Parathyroid adenoma (tissue), 2 donors: ENCODE data around the gene DLG1.

Source experiments
- H2AFZ ChIP-seq: fragments of 300-600 bp; sonication (generic); one replicate; pipeline ENCODE4 v1.7.0; 2017; ENCODE audit warnings: antibody characterized with exemption, mild to moderate bottlenecking
- H3K27ac ChIP-seq: fragments of 300-600 bp; sonication (generic); one replicate; pipeline ENCODE4 v1.7.0; 2017
- H3K27me3 ChIP-seq: fragments of 300-600 bp; sonication (generic); one replicate; pipeline ENCODE4 v1.7.0; 2017; ENCODE audit warnings: low read length; ENCODE audit not compliant: control insufficient read depth, insufficient read depth
- H3K36me3 ChIP-seq: fragments of 300-600 bp; sonication (generic); one replicate; pipeline ENCODE4 v1.7.0; 2017; ENCODE audit warnings: low read length; ENCODE audit not compliant: control insufficient read depth, insufficient read depth
- H3K4me1 ChIP-seq: fragments of 300-600 bp; sonication (generic); one replicate; pipeline ENCODE4 v1.7.0; 2017; ENCODE audit warnings: control low read depth
- H3K4me2 ChIP-seq: fragments of 300-600 bp; sonication (generic); one replicate; pipeline ENCODE4 v1.7.0; 2017; ENCODE audit warnings: low read length
- H3K4me3 ChIP-seq: fragments of 300-600 bp; sonication (generic); one replicate; pipeline ENCODE4 v1.7.0; 2017; ENCODE audit warnings: low read depth, low read length
- H3K79me2 ChIP-seq: fragments of 300-600 bp; sonication (generic); one replicate; pipeline ENCODE4 v1.7.0; 2017; ENCODE audit warnings: control low read depth
- H3K9ac ChIP-seq: fragments of 300-600 bp; sonication (generic); one replicate; pipeline ENCODE4 v1.7.0; 2017; ENCODE audit warnings: mild to moderate bottlenecking
- H3K9me3 ChIP-seq: fragments of 300-600 bp; sonication (generic); one replicate; pipeline ENCODE4 v1.7.0; 2017; ENCODE audit warnings: low read length; ENCODE audit not compliant: control insufficient read depth
- CTCF ChIP-seq: fragments of 300-600 bp; sonication (generic); IDR thresholded peaks from one replicate; pipeline ENCODE4 v1.7.0; 2017; ENCODE audit warnings: antibody characterized with exemption, mild to moderate bottlenecking
- donor health status: primary hyperparathyroidism.

Gene DLG1

GRCh38 chr3:197325773-197326172 lies 27.4 kb upstream of the DLG1 start:
- Histone ChIP-seq H3K36me3 (no peaks in the 10 kb centered on the region), H2AFZ (peak overlapping the region; percentile 22), H3K27ac (no peak overlapping the region), H3K4me1 (no peaks in the 10 kb centered on the region), H3K4me2 (no peak overlapping the region), H3K9me3 (no peaks in the 10 kb centered on the region), H3K9ac (no peak overlapping the region), H3K79me2 (no peaks in the 10 kb centered on the region), H3K27me3 (no peaks in the 10 kb centered on the region), H3K4me3 (no peak overlapping the region)
- no peak for TF ChIP-seq CTCF

GRCh38 chr3:197322149-197322548 lies 23.7 kb upstream of the DLG1 start:
- no peaks in the 10 kb centered on the region for H3K27me3 ChIP-seq
- H2AFZ ChIP-seq = no peak overlapping the region
- no peak for TF ChIP-seq CTCF
- H3K27ac ChIP-seq = no peak overlapping the region
- H3K4me1 ChIP-seq = no peaks in the 10 kb centered on the region
- H3K4me3 ChIP-seq = no peak overlapping the region
- no peaks in the 10 kb centered on the region for H3K79me2 ChIP-seq
- no peaks in the 10 kb centered on the region for H3K36me3 ChIP-seq
- no peak overlapping the region for H3K4me2 ChIP-seq
- no peaks in the 10 kb centered on the region for H3K9me3 ChIP-seq
- H3K9ac ChIP-seq = no peak overlapping the region

- TF ChIP-seq CTCF = no peak
- H3K79me2 ChIP-seq = no peaks in the 10 kb centered on the region
- no peak overlapping the region for H2AFZ ChIP-seq
- H3K4me1 ChIP-seq = no peaks in the 10 kb centered on the region
- H3K9me3 ChIP-seq = no peaks in the 10 kb centered on the region
- H3K4me2 ChIP-seq = no peak overlapping the region
- no peak overlapping the region for H3K4me3 ChIP-seq
- no peak overlapping the region for H3K27ac ChIP-seq
- H3K27me3 ChIP-seq = no peaks in the 10 kb centered on the region
- H3K36me3 ChIP-seq = no peaks in the 10 kb centered on the region
- H3K9ac ChIP-seq = no peak overlapping the region
Observed at GRCh38 chr3:197320582-197320981, 22.2 kb upstream of the DLG1 start.

GRCh38 chr3:197317250-197317963 lies 19.0 kb upstream of the DLG1 start:
- no peak overlapping the region for H3K4me3 ChIP-seq
- H3K4me1 ChIP-seq = no peaks in the 10 kb centered on the region
- no peak overlapping the region for H3K4me2 ChIP-seq
- no peak overlapping the region for H2AFZ ChIP-seq
- no peak overlapping the region for H3K27ac ChIP-seq
- no peaks in the 10 kb centered on the region for H3K36me3 ChIP-seq
- H3K79me2 ChIP-seq = no peaks in the 10 kb centered on the region
- no peak for TF ChIP-seq CTCF
- H3K27me3 ChIP-seq = no peaks in the 10 kb centered on the region
- H3K9me3 ChIP-seq = no peaks in the 10 kb centered on the region
- no peak overlapping the region for H3K9ac ChIP-seq

DNA sequence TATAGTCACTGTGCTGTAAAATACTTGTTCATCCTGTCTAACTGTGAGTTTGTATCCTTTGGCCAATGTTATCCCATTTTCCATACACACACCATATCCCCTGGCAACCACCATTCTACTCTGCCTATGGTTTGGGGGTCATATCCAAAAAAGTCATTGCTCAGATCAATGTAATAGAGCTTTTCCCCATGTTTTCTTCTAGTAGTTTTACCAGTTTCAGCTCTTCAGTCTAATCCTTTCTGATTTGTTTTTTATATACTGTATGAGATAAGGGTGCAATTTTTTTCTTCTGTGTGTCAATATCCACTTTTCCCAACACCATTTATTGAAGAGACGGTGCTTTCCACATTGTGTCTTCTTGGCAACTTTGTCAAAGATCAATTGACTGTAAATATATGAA lies 14.0 kb upstream of the DLG1 start:
- Histone ChIP-seq H3K4me3 (no peak overlapping the region), H2AFZ (no peak overlapping the region), H3K4me1 (no peaks in the 10 kb centered on the region), H3K9ac (no peak overlapping the region), H3K27ac (no peak overlapping the region), H3K79me2 (no peaks in the 10 kb centered on the region), H3K27me3 (no peaks in the 10 kb centered on the region), H3K36me3 (no peaks in the 10 kb centered on the region), H3K9me3 (no peaks in the 10 kb centered on the region), H3K4me2 (no peak overlapping the region)
- no peak for TF ChIP-seq CTCF
